HG03520 (cell line): ENCODE data around the gene RAC3.

Experiments used
- ATAC-seq: cut with Tn5 transposase; IDR thresholded peaks from one replicate; pipeline ENCODE4 v1.9.1; 2021; ENCODE audit warnings: mild to moderate bottlenecking, moderate library complexity; ENCODE audit not compliant: unreplicated experiment

The RAC3 gene

GRCh38 chr17:82065638-82066303 is 34.3 kb downstream of the RAC3 start, which contains the start of gene DUS1L:
Gene DUS1L, minus strand, starts transcription at chr17:82065804. Its CDS starts 745 bp downstream, at chr17:82065059.
- ATAC-seq = peak; percentile 62

- no peak for ATAC-seq
Measured at GRCh38 chr17:82070611-82071010, 39.1 kb downstream of the RAC3 start.

GRCh38 chr17:82072827-82073226 is 41.3 kb downstream of the RAC3 start:
- ATAC-seq = no peak

- ATAC-seq = no peak
Measured at GRCh38 chr17:82073446-82073845, 42.0 kb downstream of the RAC3 start.

GRCh38 chr17:82076018-82076784 is 44.7 kb downstream of the RAC3 start:
- ATAC-seq = no peak

- ATAC-seq = no peak
Measured at GRCh38 chr17:82076785-82077591, 45.5 kb downstream of the RAC3 start.

GRCh38 chr17:82077617-82078358 is 46.3 kb downstream of the RAC3 start:
- ATAC-seq = no peak

- ATAC-seq = no peak
Measured at GRCh38 chr17:82078433-82078832, 47.0 kb downstream of the RAC3 start.

GRCh38 chr17:82079001-82079677 is 47.7 kb downstream of the RAC3 start:
- ATAC-seq = no peak

GRCh38 chr17:82080048-82080788 is 48.7 kb downstream of the RAC3 start:
- no peak for ATAC-seq

- no peak for ATAC-seq
Measured at GRCh38 chr17:82080789-82081464, 49.4 kb downstream of the RAC3 start.

GRCh38 chr17:82081546-82081945 is 50.1 kb downstream of the RAC3 start:
- ATAC-seq = no peak

GRCh38 chr17:82081966-82082365 is 50.5 kb downstream of the RAC3 start:
- no peak for ATAC-seq

- ATAC-seq = no peak
Measured at GRCh38 chr17:82082456-82082855, 51.0 kb downstream of the RAC3 start.

GRCh38 chr17:82083009-82083408 is 51.5 kb downstream of the RAC3 start:
- no peak for ATAC-seq
